ENCODE measurements around the gene CD48. TPM values are rescaled to one million over a fixed set of nuclear protein-coding genes. Genes with fewer than 3 reads are reported as not detected.

The CD48 gene
- polyA plus RNA-seq, 1 of the 3 experiments (the other 2 are of a cell fraction) = not detected

- CTCF ChIA-PET = no interaction called here
- WGBS (ENCODE audit: low lambda C conversion rate) = 39% methylated on average over 17 of the region's 17 CpGs
Measured at GRCh38 chr1:160634543-160635491, 76.8 kb downstream of the CD48 start.

GRCh38 chr1:160633330-160633903 lies 78.2 kb downstream of the CD48 start:
- Histone ChIP-seq H3K27ac (ENCODE audit: low read depth in 2 of 2, low read length in 1 of 2) (no peak overlapping the region), H3K9me2 (no peaks in the 10 kb centered on the region), H4K20me1 (ENCODE audit: insufficient read depth) (no peaks in the 10 kb centered on the region), H3F3A (replicated peaks; ENCODE audit: insufficient read depth) (no peaks in the 10 kb centered on the region), H3K4me1 (ENCODE audit: control insufficient read depth in 1 of 2, insufficient read depth in 2 of 2, low read depth in 1 of 2, low read length in 1 of 2) (no peaks in the 10 kb centered on the region), H2AFZ (ENCODE audit: low read depth) (no peak overlapping the region), H3K9me3 (no peaks in the 10 kb centered on the region), H3K9ac (no peak overlapping the region), H3K79me2 (ENCODE audit: insufficient read depth) (no peaks in the 10 kb centered on the region), H3K27me3 (ENCODE audit: insufficient read depth) (peaks cover 19% of the 10 kb centered on the region; the same call in 1 of the 2 replicates), H3K4me3 (ENCODE audit: low read depth in 2 of 2, low read length in 1 of 2) (no peak overlapping the region), H3K4me2 (no peak overlapping the region), H3K36me3 (replicated peaks in 1 of 2; ENCODE audit: control insufficient read depth in 1 of 2, insufficient read depth in 2 of 2, low read length in 1 of 2) (no peaks in the 10 kb centered on the region)
- POLR2A ChIA-PET = no interaction called here
- no peak for DNase-seq
- WGBS (ENCODE audit: low lambda C conversion rate) = 4% methylated on average over 1 of the region's 2 CpGs
- CTCF ChIA-PET = no interaction called here
- no peak for TF ChIP-seq SMC3 (IDR thresholded peaks at IDR 0.05; ENCODE audit: low read depth, low read length)
- TF ChIP-seq, protein P1, sequence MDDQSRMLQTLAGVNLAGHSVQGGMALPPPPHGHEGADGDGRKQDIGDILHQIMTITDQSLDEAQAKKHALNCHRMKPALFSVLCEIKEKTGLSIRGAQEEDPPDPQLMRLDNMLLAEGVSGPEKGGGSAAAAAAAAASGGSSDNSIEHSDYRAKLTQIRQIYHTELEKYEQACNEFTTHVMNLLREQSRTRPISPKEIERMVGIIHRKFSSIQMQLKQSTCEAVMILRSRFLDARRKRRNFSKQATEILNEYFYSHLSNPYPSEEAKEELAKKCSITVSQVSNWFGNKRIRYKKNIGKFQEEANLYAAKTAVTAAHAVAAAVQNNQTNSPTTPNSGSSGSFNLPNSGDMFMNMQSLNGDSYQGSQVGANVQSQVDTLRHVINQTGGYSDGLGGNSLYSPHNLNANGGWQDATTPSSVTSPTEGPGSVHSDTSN (IDR thresholded peaks at IDR 0.05) = no peak
- no peak for TF ChIP-seq RCOR1 (IDR thresholded peaks at IDR 0.05; ENCODE audit: low read length)
- TF ChIP-seq TCF12 (IDR thresholded peaks at IDR 0.05) = no peak
- TF ChIP-seq, protein P2, sequence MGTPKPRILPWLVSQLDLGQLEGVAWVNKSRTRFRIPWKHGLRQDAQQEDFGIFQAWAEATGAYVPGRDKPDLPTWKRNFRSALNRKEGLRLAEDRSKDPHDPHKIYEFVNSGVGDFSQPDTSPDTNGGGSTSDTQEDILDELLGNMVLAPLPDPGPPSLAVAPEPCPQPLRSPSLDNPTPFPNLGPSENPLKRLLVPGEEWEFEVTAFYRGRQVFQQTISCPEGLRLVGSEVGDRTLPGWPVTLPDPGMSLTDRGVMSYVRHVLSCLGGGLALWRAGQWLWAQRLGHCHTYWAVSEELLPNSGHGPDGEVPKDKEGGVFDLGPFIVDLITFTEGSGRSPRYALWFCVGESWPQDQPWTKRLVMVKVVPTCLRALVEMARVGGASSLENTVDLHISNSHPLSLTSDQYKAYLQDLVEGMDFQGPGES (IDR thresholded peaks at IDR 0.05; ENCODE audit: low read depth, low read length) = no peak

More at GRCh38 chr1:160634543-160635491, 76.8 kb downstream of the CD48 start:
- Histone ChIP-seq H3K27ac (ENCODE audit: low read depth in 2 of 2, low read length in 1 of 2) (no peak overlapping the region), H2AFZ (ENCODE audit: low read depth) (no peak overlapping the region), H3K9me3 (no peaks in the 10 kb centered on the region), H3K79me2 (ENCODE audit: insufficient read depth) (no peaks in the 10 kb centered on the region), H4K20me1 (ENCODE audit: insufficient read depth) (no peaks in the 10 kb centered on the region), H3K4me3 (ENCODE audit: low read depth in 2 of 2, low read length in 1 of 2) (no peak overlapping the region), H3K4me1 (ENCODE audit: control insufficient read depth in 1 of 2, insufficient read depth in 2 of 2, low read depth in 1 of 2, low read length in 1 of 2) (no peaks in the 10 kb centered on the region), H3F3A (replicated peaks; ENCODE audit: insufficient read depth) (no peaks in the 10 kb centered on the region), H3K9me2 (no peaks in the 10 kb centered on the region), H3K36me3 (replicated peaks in 1 of 2; ENCODE audit: control insufficient read depth in 1 of 2, insufficient read depth in 2 of 2, low read length in 1 of 2) (no peaks in the 10 kb centered on the region), H3K9ac (no peak overlapping the region), H3K27me3 (ENCODE audit: insufficient read depth) (peaks cover 8% of the 10 kb centered on the region; the same call in 1 of the 2 replicates), H3K4me2 (no peak overlapping the region)
- TF ChIP-seq GABPA (IDR thresholded peaks at IDR 0.05; ENCODE audit: low read depth) (no peak), NFIC (IDR thresholded peaks at IDR 0.05; ENCODE audit: borderline replicate concordance) (no peak), TAF1 (IDR thresholded peaks at IDR 0.05; ENCODE audit: borderline replicate concordance, low read depth, low read length) (no peak)
- POLR2A ChIA-PET = no interaction called here
- DNase-seq = no peak
